GM18867 (cell line): Measurements from ENCODE around the gene LEFTY2.
"Not testable (repeated sequence)": the region's sequence is repeated elsewhere in the genome, so short reads cannot be mapped to it uniquely, and the experiment has no call there.

Source experiments
- ATAC-seq: cut with Tn5 transposase; IDR thresholded peaks from one replicate; pipeline ENCODE4 v1.9.1; 2021; ENCODE audit warnings: mild to moderate bottlenecking, moderate library complexity; ENCODE audit not compliant: unreplicated experiment

Gene LEFTY2

DNA sequence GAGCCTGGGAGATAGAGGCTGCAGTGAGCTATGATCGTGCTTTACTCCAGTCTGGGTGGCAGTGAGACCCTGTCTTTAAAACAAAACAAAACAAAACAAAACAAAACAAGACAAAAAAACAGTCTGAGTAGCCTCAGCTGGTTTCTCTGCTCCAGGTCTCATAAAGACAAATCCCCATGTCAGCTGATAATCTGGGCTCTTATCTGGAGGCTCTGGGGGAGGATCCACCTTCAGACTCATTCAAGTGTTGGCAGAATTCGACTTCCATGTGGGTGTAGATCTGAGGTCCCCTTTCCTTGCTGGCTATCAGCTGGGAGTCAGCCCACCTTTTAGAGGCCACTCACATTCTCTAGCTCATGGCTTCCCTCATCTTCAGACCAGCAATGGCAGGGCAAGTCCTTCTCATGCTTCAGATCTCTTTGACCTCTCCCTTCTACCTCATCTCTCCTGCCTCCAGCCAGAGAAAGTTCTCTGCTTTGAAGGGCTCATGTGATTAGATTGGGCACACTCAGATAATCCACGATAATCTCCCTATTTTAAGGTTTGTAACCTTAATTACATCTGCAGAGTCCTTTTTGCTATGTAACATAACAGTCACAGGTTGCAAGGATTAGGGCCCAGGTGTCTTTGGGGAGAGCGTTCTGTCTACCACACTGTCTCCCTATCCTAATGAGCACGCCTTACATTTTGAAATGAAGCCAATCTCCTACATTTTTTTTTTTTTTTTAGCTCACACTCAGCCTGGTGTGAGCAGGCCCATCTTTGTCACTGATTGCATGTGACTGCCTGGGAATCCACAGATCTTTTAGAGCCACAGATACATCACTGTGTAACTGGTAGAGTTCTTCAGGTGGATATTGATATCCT, 9.5 kb downstream of the LEFTY2 start:
- no peak for ATAC-seq

GRCh38 chr1:225930566-225930965, 10.5 kb downstream of the LEFTY2 start:
- no peak for ATAC-seq

- not testable (repeated sequence) for ATAC-seq
Measured at GRCh38 chr1:225929462-225929861, 11.6 kb downstream of the LEFTY2 start.

DNA sequence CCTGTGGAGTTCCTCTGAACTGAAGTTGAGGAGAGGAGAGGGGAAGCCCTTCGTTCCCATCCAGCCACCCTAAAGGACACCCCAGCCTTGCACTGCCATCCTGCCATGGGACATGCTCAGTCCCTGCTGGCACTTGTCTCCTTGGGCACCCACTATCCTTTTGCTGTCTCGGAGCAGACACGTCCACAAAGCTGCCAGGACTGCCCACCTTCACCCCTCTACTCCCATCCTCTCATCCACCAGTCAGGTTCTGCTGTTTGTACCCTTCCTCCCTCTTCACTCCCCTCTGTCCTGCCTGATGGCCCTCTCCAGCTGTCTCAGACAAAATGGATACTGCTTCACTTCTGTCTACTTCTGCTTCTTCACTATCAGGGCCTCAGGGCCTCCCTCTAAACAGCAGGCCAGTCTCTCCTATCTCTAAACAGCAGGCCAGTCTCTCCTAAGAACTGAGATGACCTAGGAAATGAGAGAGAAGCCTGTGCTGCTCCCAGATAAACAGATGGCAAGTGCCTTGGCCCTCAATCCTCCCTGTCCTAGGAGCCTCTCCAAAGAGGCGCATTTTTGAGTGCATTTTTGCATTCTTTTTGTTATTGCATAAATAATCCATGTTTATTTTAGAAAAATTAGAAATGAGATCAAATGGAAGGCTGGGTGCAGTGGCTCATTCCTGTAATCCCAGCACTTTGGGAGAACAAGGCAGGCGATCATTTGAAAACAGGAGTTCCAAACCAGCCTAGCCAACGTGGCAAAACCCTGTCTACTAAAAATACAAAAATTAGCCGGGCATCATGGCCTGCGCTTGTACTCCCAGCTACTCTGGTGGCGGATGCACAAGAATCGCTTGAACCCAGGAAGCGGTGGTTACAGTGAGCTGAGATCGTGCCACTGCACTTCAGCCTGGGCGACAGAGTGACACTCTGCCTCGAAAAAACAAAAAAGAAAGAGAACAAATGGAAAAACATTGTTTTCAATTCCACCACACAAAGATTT, 12.5 kb downstream of the LEFTY2 start:
- ATAC-seq = no peak

DNA sequence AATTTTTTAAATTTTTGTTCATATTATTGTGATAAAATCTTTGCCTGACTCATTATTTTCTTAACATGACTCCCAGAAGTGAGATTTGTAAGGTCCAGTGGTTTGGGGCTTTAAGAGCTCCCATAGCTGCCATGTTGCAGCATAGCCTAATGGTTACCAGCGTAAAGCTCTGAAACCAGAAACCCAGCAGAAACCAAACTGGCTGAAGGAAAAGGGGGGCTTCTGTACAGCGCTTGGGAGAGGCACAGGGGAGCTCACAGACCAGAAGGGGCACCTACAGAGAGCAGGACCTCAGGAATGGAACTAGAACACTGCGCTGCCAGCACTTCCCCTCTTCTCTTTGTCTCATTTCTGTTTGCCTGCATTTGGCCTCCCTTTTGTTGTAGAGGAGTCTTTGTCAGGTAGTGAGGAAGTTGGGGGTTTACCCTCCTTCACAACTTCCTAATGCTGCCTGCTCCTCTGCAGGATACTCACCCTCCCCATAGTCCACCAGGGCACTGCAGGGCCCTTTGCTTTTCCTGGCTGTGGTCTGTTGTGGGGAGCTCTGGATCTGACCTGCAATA, 14.4 kb downstream of the LEFTY2 start:
- no peak for ATAC-seq

GRCh38 chr1:225923692-225924555, 17.1 kb downstream of the LEFTY2 start, which contains the start of gene PYCR2:
Gene PYCR2 (minus strand): TSS chr1:225924250. CDS start chr1:225924110, 140 bp downstream.
- peak; percentile 97 for ATAC-seq

DNA sequence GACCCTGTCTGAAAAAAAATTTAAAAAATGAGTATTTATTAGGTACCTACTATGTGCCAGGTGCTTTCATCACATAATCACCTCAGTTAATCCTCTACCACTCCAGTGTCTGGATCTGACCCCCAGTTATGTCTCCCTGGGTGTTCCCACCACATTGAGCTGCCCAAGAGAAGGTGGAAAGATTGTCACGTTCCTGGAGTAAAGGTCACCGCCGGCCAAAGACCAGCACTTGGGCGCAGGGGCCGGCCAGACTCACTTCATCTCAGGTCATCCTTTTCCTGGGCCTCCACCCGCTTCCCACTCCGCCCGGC, 17.7 kb downstream of the LEFTY2 start:
- no peak for ATAC-seq

DNA sequence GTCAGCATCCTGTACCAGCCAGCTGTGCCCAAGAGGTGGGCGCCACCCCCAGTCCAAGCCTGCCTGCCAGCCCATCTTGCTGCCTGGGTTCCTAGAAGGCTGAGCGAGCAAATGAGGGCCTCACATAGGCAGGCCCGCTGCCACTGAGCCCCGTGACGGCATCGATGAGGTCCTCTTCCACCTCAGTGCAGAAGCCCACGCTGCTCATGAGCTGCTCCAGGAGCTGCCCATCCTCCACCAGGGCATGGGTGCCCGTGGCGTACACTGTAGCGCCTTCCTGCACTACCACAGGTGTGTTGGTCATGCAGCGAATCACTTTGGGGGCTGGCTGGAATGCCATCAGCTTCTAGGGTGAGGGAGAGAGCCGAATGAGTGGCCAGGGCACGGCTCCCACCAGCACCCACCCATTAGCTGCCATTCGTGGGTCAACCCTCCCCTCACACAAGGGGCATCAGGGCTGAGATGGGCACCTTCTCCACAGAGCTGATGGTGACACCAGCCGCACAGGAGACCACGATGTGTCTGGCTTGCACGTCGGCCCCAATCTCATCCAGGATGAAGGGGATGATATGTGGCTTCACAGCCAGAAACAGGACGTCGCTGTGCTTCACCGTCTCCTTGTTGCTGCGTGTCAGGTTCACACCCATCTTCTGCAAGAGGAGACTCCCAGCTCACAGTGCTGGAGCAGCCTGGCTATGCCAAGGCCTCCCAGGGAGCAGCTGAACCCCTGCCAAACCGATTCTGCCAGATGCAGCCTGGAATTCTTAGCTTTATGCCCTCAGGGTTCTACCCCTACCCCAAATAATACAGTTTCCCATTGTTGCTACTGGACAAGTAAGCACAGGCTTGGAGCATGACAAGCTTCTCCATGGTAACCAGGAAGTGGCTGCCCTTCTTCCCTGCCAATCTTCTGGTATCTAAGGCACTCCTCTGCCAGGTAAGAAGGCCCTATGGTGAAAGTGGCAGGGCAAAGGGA, 19.0 kb downstream of the LEFTY2 start:
- no peak for ATAC-seq

- ATAC-seq = no peak
Measured at GRCh38 chr1:225919906-225920305, 21.1 kb downstream of the LEFTY2 start.

DNA sequence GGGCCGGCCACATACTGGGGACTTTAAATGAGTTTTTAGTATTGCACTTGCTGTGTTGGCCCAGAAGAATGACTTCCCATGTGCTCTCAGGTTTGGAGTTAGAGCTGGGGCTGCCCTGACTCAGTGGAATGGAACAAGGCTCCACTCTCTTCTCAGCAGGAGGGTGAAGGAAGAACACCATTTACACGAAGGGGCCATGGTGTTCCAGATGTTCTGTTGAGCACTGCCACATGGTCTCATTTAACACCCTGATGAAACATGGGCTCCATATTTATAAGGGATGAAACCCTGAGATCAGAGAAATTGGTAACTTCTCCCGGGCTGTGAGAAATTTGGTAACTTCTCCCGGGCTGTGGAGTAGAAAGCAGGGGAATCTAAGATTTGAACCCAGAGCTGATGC, 22.7 kb downstream of the LEFTY2 start:
- ATAC-seq = no peak

DNA sequence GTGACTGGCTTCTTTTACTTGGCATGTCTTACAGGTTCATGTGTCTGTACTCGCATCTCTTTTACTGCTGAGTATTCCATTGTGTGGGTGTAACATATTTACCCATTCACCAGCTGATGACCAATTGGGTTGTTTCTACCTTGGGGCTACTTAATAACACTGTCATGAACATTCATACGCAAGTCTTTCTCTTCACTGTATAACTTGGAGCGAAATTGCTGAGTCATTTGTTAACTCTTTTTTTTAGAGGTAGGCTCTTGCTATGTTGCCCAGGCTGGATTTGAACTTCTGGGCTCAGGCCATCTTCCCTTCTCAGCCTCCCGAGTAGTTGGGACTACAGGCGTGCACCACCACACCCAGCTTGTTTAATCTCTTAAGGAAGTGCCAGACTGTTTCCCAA, 23.5 kb downstream of the LEFTY2 start:
- no peak for ATAC-seq

DNA sequence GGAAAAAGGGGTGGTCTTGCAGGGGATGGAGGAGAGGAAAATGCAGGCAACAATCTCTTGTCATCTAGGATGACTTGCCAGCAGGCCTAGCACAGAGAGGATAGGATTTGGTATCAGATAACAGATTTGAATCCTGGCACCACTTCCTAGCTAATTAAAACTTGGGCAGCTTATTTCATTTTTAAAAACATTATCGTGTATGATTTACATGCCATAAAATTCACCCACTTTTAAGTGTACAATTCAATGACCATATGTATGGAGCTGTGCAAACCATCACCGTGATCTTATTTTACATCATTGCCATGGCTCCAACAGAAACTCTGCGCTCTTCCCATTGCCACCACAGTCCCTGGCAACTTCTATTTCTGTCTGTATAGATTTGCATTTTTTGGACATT, 23.9 kb downstream of the LEFTY2 start:
- no peak for ATAC-seq

- ATAC-seq = no peak
Measured at GRCh38 chr1:225915538-225915991, 25.5 kb downstream of the LEFTY2 start.

DNA sequence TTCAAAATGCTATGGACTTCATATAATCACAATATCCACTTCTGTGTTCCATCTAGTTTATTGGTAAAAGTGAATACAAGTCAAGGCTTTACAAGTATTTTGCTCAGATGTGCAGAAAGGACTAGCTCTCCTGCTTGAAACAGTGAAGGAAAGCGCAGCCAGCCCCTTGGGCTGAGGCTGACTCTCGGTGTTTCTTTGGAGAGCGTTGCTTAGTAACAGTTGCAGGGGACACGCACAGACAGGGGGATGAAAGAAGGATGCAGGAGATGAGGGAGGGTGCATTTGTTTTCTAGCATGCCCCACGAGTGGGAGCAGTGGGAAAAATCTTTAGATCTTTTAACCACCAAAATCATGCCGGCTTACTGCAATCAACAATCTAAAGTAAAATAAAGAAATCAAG, 26.1 kb downstream of the LEFTY2 start:
- ATAC-seq = no peak

- no peak for ATAC-seq
Measured at GRCh38 chr1:225914391-225914790, 26.6 kb downstream of the LEFTY2 start.

DNA sequence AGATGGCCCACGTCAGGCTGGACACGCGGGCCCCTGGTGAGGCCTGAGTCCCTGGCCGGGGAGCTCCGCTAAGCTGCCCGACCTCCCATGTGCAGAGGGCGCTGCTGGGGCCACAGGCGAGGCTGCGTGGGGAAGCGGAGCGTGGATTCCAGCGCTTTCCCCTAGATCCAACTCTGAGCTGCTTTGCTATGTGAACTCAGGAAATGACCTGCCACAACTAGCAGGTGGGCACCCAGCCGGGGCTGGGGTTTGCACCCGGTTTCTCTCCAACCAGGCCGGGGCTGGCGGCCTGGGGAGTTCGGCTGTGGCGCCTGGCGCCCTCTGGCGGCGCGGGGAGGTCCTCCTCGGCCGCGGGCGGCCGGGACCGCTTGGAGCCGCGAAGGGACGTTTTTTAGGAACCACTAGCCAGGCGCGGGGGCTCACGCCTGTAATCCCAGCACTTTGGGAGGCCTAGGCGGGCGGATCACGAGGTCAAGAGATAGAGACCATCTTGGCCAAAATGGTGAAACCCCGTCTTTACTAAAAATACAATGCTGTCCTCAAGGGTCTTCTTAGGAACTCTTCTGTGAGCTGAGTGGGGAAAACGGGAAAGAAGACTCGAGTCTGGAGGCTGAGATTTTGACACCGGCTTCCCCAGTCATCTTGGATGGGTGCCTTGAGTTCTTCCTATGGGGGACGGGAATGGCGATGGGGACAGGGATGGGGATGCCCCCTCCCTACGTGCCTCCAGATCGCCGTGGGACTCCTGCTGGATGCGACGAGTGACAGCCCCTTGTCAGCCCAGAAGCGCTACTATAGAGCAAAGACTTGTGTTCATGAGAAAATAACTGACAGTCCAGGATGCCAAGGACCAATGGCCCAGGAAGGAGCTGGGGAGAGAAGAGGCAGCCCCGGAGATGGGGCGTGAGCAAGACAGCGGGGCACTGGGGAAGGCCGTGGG, 29.6 kb downstream of the LEFTY2 start:
- peak; percentile 77 for ATAC-seq

- no peak for ATAC-seq
Measured at GRCh38 chr1:225909477-225909876, 31.5 kb downstream of the LEFTY2 start.

DNA sequence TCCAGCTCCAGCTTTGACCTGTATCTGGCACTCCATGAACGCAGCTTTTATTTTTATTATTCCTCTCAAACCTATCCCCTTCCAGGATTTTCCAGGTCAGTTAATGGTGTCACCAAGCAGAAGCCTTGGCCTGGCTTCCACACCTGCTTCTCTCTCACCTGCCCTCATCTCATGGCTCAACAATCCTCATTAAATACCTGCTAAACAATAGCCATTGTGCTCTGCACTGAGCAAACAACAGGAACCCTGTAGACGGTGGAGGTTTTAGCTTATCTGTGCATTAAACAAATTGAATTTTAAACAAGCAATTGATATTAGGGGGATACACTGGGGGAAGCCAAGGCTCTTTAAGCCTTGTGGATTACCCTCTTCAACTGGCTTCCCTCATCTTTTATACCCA, 32.2 kb downstream of the LEFTY2 start:
- ATAC-seq = no peak
